MCF 10A (cell line): ENCODE measurements around the gene UBE2Q2. TPM values are rescaled to one million over a fixed set of nuclear protein-coding genes. Genes with fewer than 3 reads are reported as not detected.
"Not testable (repeated sequence)": the region's sequence is repeated elsewhere in the genome, so short reads cannot be mapped to it uniquely, and the experiment has no call there.

Source experiments
- BruUV-seq: library from RNA; stranded (reverse); fragments of 400-500 nt; replicated peaks from 2 replicates; lab custom pipeline; 2021; lab: Mats Ljungman, UMichigan
- CTCF ChIA-PET: fragments of 300-600 bp; sonication (Branson Sonifier 250); formaldehyde crosslinking; extraction: SDS; loops from one replicate; lab custom pipeline; 2021; ENCODE audit warnings: antibody characterized with exemption, inconsistent platforms; lab: Yijun Ruan, JAX
- POLR2A ChIA-PET: fragments of 300-600, 350-650 bp; sonication (Branson Sonifier 250); formaldehyde crosslinking; extraction: SDS; loops from one replicate; lab custom pipeline; 2020; ENCODE audit warnings: antibody characterized with exemption, inconsistent platforms; lab: Yijun Ruan, JAX
- DNase-seq: peaks from one replicate; pipeline ENCODE4 v3.0.0-alpha.2; 2018; ENCODE audit not compliant: unreplicated experiment
- H3K27ac Mint-ChIP-seq: one replicate; pipeline ENCODE4 v1.8.0; 2022; ENCODE audit warnings: mild to moderate bottlenecking, low read depth, mixed read lengths; ENCODE audit not compliant: unreplicated experiment
- H3K27me3 Mint-ChIP-seq: one replicate; pipeline ENCODE4 v1.8.0; 2022; ENCODE audit warnings: mixed read lengths; ENCODE audit not compliant: insufficient read depth, unreplicated experiment
- H3K36me3 Mint-ChIP-seq: one replicate; pipeline ENCODE4 v1.8.0; 2022; ENCODE audit warnings: mild to moderate bottlenecking, moderate library complexity, mixed read lengths; ENCODE audit not compliant: insufficient read depth, unreplicated experiment
- H3K4me1 Mint-ChIP-seq: one replicate; pipeline ENCODE4 v1.8.0; 2022; ENCODE audit warnings: mixed read lengths; ENCODE audit not compliant: insufficient read depth, unreplicated experiment
- H3K4me3 Mint-ChIP-seq: one replicate; pipeline ENCODE4 v1.8.0; 2022; ENCODE audit warnings: mild to moderate bottlenecking, moderate library complexity, mixed read lengths; ENCODE audit not compliant: unreplicated experiment
- H3K9me3 Mint-ChIP-seq: one replicate; pipeline ENCODE4 v1.8.0; 2022; ENCODE audit warnings: mixed read lengths; ENCODE audit not compliant: unreplicated experiment
- CTCF ChIP-seq: fragments of 200-600 bp; IDR thresholded peaks from one replicate; pipeline ENCODE4 v1.8.0; 2022; ENCODE audit warnings: antibody characterized with exemption, mild to moderate bottlenecking; ENCODE audit not compliant: unreplicated experiment
- intact Hi-C: fragments of 100-400 bp; cut with micrococcal nuclease; formaldehyde crosslinking; loops from 2 replicates; pipeline ENCODE4 v1.14.1; 2022
- total RNA-seq: library from RNA; stranded (reverse); gene quantifications from 2 replicates; pipeline ENCODE4 v1.2.3, GENCODE V29; 2022

UBE2Q2 gene
- total RNA-seq, 1 experiment from 2014 or later: 28.3 TPM

- Mint-ChIP-seq H3K9me3 (no peaks in the 10 kb centered on the region), H3K4me1 (peaks cover 18% of the 10 kb centered on the region), H3K4me3 (no peak overlapping the region), H3K27ac (no peak overlapping the region), H3K27me3 (no peaks in the 10 kb centered on the region), H3K36me3 (peaks cover 53% of the 10 kb centered on the region)
- BruUV-seq: no TSS peak
- TF ChIP-seq CTCF: no peak
- no peak for DNase-seq
- POLR2A ChIA-PET: no interaction called here
- intact Hi-C loops: no loop called here
- CTCF ChIA-PET: no interaction called here
Observed at GRCh38 chr15:75857886-75858285, 14.6 kb downstream of the UBE2Q2 start.

GRCh38 chr15:75861750-75862402 is 18.6 kb downstream of the UBE2Q2 start:
- no peaks in the 10 kb centered on the region for H3K9me3 Mint-ChIP-seq
- peaks cover 15% of the 10 kb centered on the region for H3K4me1 Mint-ChIP-seq
- H3K4me3 Mint-ChIP-seq: no peak overlapping the region
- ChIA-PET CTCF (interaction anchor here (1.1 to 1.4 kb wide), 3 partner anchors 12 to 67 kb away, joined by 3 to 7 read pairs (median 5); no protein-coding TSS in a partner anchor), POLR2A (interaction anchor here (0.7 kb wide), 1 partner anchor 17 kb away, joined by 3 read pairs; no protein-coding TSS in a partner anchor)
- H3K27ac Mint-ChIP-seq: no peak overlapping the region
- BruUV-seq: no TSS peak
- intact Hi-C loops: no loop called here
- H3K36me3 Mint-ChIP-seq: peaks cover 59% of the 10 kb centered on the region
- TF ChIP-seq CTCF: no peak
- H3K27me3 Mint-ChIP-seq: no peaks in the 10 kb centered on the region
- no peak for DNase-seq

- H3K27me3 Mint-ChIP-seq: no peaks in the 10 kb centered on the region
- H3K4me1 Mint-ChIP-seq: peaks cover 15% of the 10 kb centered on the region
- DNase-seq: no peak
- intact Hi-C loops: no loop called here
- H3K4me3 Mint-ChIP-seq: no peak overlapping the region
- BruUV-seq: no TSS peak
- H3K9me3 Mint-ChIP-seq: no peaks in the 10 kb centered on the region
- H3K27ac Mint-ChIP-seq: no peak overlapping the region
- TF ChIP-seq CTCF: no peak
- CTCF ChIA-PET: interaction anchor here (0.6 to 1.4 kb wide), 3 partner anchors 11 to 40 kb away, joined by 4 to 7 read pairs (median 5); no protein-coding TSS in a partner anchor
- POLR2A ChIA-PET: interaction anchor here (0.7 kb wide), 1 partner anchor 18 kb away, joined by 3 read pairs; no protein-coding TSS in a partner anchor
- peaks cover 54% of the 10 kb centered on the region for H3K36me3 Mint-ChIP-seq
Observed at GRCh38 chr15:75862796-75863195, 19.5 kb downstream of the UBE2Q2 start.

GRCh38 chr15:75864213-75865059 is 21.2 kb downstream of the UBE2Q2 start:
- peaks cover 47% of the 10 kb centered on the region for H3K36me3 Mint-ChIP-seq
- peaks cover 11% of the 10 kb centered on the region for H3K4me1 Mint-ChIP-seq
- H3K9me3 Mint-ChIP-seq: no peaks in the 10 kb centered on the region
- H3K27ac Mint-ChIP-seq: no peak overlapping the region
- POLR2A ChIA-PET: interaction anchor here (0.5 kb wide), 2 partner anchors 15 to 39 kb away, joined by 3 to 5 read pairs; no protein-coding TSS in a partner anchor
- no peak for TF ChIP-seq CTCF
- intact Hi-C loops: no loop called here
- DNase-seq: no peak
- CTCF ChIA-PET: interaction anchor here (1.0 to 1.3 kb wide), 2 partner anchors 15 to 180 kb away, joined by 3 to 4 read pairs; no protein-coding TSS in a partner anchor
- BruUV-seq: no TSS peak
- H3K27me3 Mint-ChIP-seq: no peaks in the 10 kb centered on the region
- H3K4me3 Mint-ChIP-seq: no peak overlapping the region

GRCh38 chr15:75866045-75866444 is 22.8 kb downstream of the UBE2Q2 start:
- POLR2A ChIA-PET, H3K27me3 Mint-ChIP-seq, H3K9me3 Mint-ChIP-seq, DNase-seq, BruUV-seq, H3K27ac Mint-ChIP-seq, H3K4me1 Mint-ChIP-seq, intact Hi-C loops, H3K4me3 Mint-ChIP-seq: not testable (repeated sequence)
- CTCF ChIA-PET: interaction anchor here (0.8 kb wide), 1 partner anchor 25 kb away, joined by 3 read pairs; no protein-coding TSS in a partner anchor
- peaks cover 52% of the 10 kb centered on the region for H3K36me3 Mint-ChIP-seq
